ENCODE data around the gene FLG. TPM values are rescaled to one million over a fixed set of nuclear protein-coding genes. Genes with fewer than 3 reads are reported as not detected.

The FLG gene
- total RNA-seq, 1 donor from 2014 or later: 1.5 TPM

DNA sequence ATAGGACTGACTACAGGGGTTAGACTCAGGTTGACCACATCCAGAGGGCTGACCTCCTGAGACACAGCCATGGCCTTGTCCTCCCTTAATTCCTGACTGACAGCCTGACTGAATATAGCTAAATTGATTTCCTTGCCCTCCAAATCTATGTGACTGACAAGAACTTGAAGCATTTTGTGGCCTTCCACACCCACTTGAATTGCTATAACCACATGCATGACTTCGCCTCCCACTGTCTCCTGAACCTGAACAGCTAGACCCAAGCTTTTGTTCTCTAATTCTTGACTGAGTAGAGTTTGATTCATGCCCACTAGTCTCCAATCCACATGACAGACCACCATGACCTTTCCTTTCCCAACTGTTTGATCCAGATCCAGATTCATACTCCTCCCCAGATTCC lies 31.7 kb upstream of the FLG start:
- intact Hi-C loops (cut with DNase I): no loop called here
- Histone ChIP-seq H3K27ac (no peak overlapping the region), H3K4me1 (no peaks in the 10 kb centered on the region), H3K36me3 (no peaks in the 10 kb centered on the region), H3K27me3 (no peaks in the 10 kb centered on the region), H3K9me3 (no peaks in the 10 kb centered on the region), H3K4me3 (no peak overlapping the region)
- no peak for DNase-seq (ENCODE audit: extremely low spot score in 2 of 2)
- no peak for TF ChIP-seq POLR2A (IDR thresholded peaks at IDR 0.05)
- TF ChIP-seq, protein P1, sequence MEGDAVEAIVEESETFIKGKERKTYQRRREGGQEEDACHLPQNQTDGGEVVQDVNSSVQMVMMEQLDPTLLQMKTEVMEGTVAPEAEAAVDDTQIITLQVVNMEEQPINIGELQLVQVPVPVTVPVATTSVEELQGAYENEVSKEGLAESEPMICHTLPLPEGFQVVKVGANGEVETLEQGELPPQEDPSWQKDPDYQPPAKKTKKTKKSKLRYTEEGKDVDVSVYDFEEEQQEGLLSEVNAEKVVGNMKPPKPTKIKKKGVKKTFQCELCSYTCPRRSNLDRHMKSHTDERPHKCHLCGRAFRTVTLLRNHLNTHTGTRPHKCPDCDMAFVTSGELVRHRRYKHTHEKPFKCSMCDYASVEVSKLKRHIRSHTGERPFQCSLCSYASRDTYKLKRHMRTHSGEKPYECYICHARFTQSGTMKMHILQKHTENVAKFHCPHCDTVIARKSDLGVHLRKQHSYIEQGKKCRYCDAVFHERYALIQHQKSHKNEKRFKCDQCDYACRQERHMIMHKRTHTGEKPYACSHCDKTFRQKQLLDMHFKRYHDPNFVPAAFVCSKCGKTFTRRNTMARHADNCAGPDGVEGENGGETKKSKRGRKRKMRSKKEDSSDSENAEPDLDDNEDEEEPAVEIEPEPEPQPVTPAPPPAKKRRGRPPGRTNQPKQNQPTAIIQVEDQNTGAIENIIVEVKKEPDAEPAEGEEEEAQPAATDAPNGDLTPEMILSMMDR (IDR thresholded peaks at IDR 0.05): no peak
- no peak for TF ChIP-seq POLR2AphosphoS5 (IDR thresholded peaks at IDR 0.05; ENCODE audit: insufficient read depth in 1 of 2, low read depth in 1 of 2)

DNA sequence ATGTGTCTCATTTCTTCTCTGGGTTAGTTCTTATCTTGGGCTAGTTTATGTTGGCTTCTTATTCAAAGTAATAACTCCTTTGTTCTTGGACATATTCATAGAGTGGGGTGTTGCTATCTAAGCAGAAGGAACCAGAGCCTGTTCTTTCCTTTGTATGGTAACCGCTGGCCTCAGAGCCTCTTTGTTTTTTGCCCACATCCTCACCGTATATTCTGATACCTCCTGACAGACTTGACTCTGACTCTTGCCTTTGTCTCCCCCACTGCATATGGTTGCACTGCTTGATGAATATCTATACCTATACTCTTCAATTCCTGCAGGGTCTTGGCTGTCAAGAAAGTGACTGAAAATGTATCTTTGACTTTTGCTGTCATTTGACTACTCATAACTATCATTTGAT lies 24.6 kb upstream of the FLG start:
- H3K27me3 ChIP-seq: no peaks in the 10 kb centered on the region
- no peak overlapping the region for H3K27ac ChIP-seq
- intact Hi-C loops (cut with DNase I): no loop called here
- H3K36me3 ChIP-seq: no peaks in the 10 kb centered on the region
- H3K4me3 ChIP-seq: no peak overlapping the region
- no peak for TF ChIP-seq POLR2A (IDR thresholded peaks at IDR 0.05)
- TF ChIP-seq, protein P1 (IDR thresholded peaks at IDR 0.05): no peak
- no peaks in the 10 kb centered on the region for H3K9me3 ChIP-seq
- no peaks in the 10 kb centered on the region for H3K4me1 ChIP-seq
- no peak for DNase-seq (ENCODE audit: extremely low spot score in 2 of 2)

DNA sequence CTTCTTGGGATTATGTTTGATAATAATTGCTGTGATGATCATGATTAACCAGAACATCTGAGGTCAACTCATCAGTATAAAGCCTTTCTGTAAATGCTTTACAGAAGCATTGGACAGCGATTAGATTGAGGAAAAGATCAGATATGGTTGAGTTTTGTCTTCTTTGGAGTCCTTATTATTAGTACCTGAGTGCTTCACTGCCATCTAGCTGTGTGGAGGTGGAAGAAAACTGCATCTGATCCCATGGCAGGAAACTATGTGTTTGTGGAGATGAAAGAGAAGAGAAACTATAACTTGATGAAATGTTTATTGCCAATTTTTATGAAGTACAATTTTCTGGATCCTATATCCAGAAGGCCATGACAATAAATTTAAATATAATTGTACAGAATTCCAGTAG lies 23.4 kb upstream of the FLG start:
- H3K27me3 ChIP-seq: no peaks in the 10 kb centered on the region
- TF ChIP-seq POLR2A (IDR thresholded peaks at IDR 0.05): no peak
- no peak for TF ChIP-seq POLR2AphosphoS5 (IDR thresholded peaks at IDR 0.05; ENCODE audit: insufficient read depth in 1 of 2, low read depth in 1 of 2)
- TF ChIP-seq, protein P1 (IDR thresholded peaks at IDR 0.05): no peak
- no peaks in the 10 kb centered on the region for H3K36me3 ChIP-seq
- no peaks in the 10 kb centered on the region for H3K4me1 ChIP-seq
- intact Hi-C loops (cut with DNase I): no loop called here
- DNase-seq (ENCODE audit: extremely low spot score in 2 of 2): no peak
- no peak overlapping the region for H3K27ac ChIP-seq
- H3K4me3 ChIP-seq: no peak overlapping the region
- H3K9me3 ChIP-seq: no peaks in the 10 kb centered on the region

DNA sequence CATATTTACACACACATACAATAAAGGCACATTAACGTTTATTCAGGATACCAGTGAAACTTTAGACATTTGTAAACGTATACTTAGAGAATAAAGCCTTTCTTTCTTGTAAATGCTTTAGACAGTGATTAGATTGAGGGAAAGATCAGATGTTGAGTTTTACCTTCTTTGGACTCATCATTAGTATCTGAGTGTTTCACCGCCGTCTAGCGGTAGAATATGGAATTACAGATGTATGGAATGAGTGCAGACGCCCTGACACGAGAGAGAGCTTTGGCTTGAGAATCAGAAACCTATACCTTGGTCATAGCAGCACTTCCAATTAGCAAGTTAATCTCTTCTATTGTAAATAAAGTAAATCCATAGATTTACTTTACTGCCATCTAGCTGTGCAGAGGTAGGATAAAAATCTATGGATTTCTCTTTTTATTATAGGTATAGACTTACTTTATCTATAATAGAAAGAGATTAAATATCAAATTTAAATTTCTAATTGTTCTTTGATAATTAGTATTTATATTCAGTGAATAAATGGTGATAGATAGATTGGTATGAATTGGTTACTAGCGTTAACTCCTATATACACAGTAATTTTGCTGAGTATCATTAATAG lies 22.2 kb upstream of the FLG start:
- TF ChIP-seq POLR2A (IDR thresholded peaks at IDR 0.05): no peak
- TF ChIP-seq, protein P1 (IDR thresholded peaks at IDR 0.05): peak; percentile 29 to 59 (median 53)
- TF ChIP-seq POLR2AphosphoS5 (IDR thresholded peaks at IDR 0.05; ENCODE audit: insufficient read depth in 1 of 2, low read depth in 1 of 2): no peak
- no peaks in the 10 kb centered on the region for H3K4me1 ChIP-seq
- no peaks in the 10 kb centered on the region for H3K36me3 ChIP-seq
- intact Hi-C loops (cut with DNase I): no loop called here
- H3K27ac ChIP-seq: no peak overlapping the region
- no peaks in the 10 kb centered on the region for H3K9me3 ChIP-seq
- DNase-seq (ENCODE audit: extremely low spot score in 2 of 2): no peak
- H3K4me3 ChIP-seq: no peak overlapping the region
- no peaks in the 10 kb centered on the region for H3K27me3 ChIP-seq

DNA sequence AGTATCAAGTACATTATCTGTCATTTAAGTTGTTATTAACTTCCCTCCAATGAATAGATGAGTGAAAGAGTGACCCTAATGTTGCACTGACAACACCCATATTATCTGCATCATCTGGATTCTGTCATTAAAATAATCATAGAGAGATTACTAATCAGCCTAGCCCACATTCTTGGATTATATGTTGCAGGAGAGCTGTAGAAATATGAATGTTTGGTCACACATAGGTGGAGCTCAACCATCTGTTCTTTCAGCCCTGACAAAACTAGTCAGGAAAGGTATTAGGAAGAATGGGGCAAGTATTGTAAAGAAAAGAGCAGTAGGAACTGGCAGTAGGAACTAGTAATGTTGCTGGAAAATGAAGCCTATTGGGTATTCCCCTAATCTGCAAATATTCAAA lies 19.4 kb upstream of the FLG start:
- no peaks in the 10 kb centered on the region for H3K4me1 ChIP-seq
- no peak overlapping the region for H3K4me3 ChIP-seq
- TF ChIP-seq, protein P1 (IDR thresholded peaks at IDR 0.05): no peak
- TF ChIP-seq POLR2A (IDR thresholded peaks at IDR 0.05) (no peak), POLR2AphosphoS5 (IDR thresholded peaks at IDR 0.05; ENCODE audit: insufficient read depth in 1 of 2, low read depth in 1 of 2) (no peak)
- intact Hi-C loops (cut with DNase I): no loop called here
- H3K27me3 ChIP-seq: no peaks in the 10 kb centered on the region
- DNase-seq (ENCODE audit: extremely low spot score in 2 of 2): no peak
- no peaks in the 10 kb centered on the region for H3K9me3 ChIP-seq
- no peak overlapping the region for H3K27ac ChIP-seq
- no peaks in the 10 kb centered on the region for H3K36me3 ChIP-seq

All from vagina (tissue), 2 donors.